A673 (cell line): ENCODE measurements around the gene DOCK8. TPM values are rescaled to one million over a fixed set of nuclear protein-coding genes. Genes with fewer than 3 reads are reported as not detected.

Experiments used
- BruUV-seq: library from RNA; stranded (reverse); fragments of 400-500 nt; replicated peaks from 2 replicates; lab custom pipeline; 2021; lab: Mats Ljungman, UMichigan
- CTCF ChIA-PET: fragments of 300-600 bp; sonication (Branson Sonifier 250); formaldehyde crosslinking; loops from one replicate; lab custom pipeline; 2022; ENCODE audit warnings: antibody characterized with exemption; lab: Charles Lee
- POLR2A ChIA-PET: fragments of 300-600 bp; sonication (Branson Sonifier 250); formaldehyde crosslinking; loops from one replicate; lab custom pipeline; 2022; ENCODE audit warnings: antibody characterized with exemption; ENCODE audit not compliant: low non-redundant PET; lab: Charles Lee
- DNase-seq: peaks from one replicate; pipeline ENCODE4 v3.0.0-alpha.2; 2015; ENCODE audit warnings: low spot score
- H3K27ac ChIP-seq: fragments of 200-600 bp; sonication (generic); 2 replicates; pipeline ENCODE4 v1.5.1; 2016; ENCODE audit warnings: mixed run types, low read depth, mild to moderate bottlenecking, mixed read lengths, antibody characterized with exemption, low read length; ENCODE audit not compliant: poor library complexity, severe bottlenecking
- H3K27me3 ChIP-seq: fragments of 200-600 bp; sonication (generic); replicated peaks from 2 replicates; pipeline ENCODE4 v1.6.1; 2017; ENCODE audit warnings: mixed run types, low read depth, mild to moderate bottlenecking, mixed read lengths, antibody characterized with exemption, low read length; ENCODE audit not compliant: insufficient read depth, poor library complexity
- H3K36me3 ChIP-seq: fragments of 200-600 bp; sonication (generic); 2 replicates; pipeline ENCODE4 v1.6.1; 2016; ENCODE audit warnings: mixed run types, mild to moderate bottlenecking, mixed read lengths, antibody characterized with exemption, low read length; ENCODE audit not compliant: insufficient read depth, poor library complexity, severe bottlenecking
- H3K4me1 ChIP-seq: fragments of 200-600 bp; sonication (generic); 2 replicates; pipeline ENCODE4 v1.6.1; 2017; ENCODE audit warnings: mixed run types, mild to moderate bottlenecking, mixed read lengths, antibody characterized with exemption, low read length; ENCODE audit not compliant: insufficient read depth, poor library complexity, severe bottlenecking
- H3K4me3 ChIP-seq: fragments of 200-600 bp; sonication (generic); 2 replicates; pipeline ENCODE4 v1.5.1; 2016; ENCODE audit warnings: low read depth, mixed run types, mild to moderate bottlenecking, mixed read lengths, low read length; ENCODE audit not compliant: poor library complexity, severe bottlenecking
- H3K9me3 ChIP-seq: fragments of 200-600 bp; sonication (generic); 2 replicates; pipeline ENCODE4 v1.6.1; 2016; ENCODE audit warnings: mixed run types, low read depth, mild to moderate bottlenecking, mixed read lengths, antibody characterized with exemption, low read length; ENCODE audit not compliant: poor library complexity, severe bottlenecking
- CTCF ChIP-seq: fragments of 300-800, 200-600 bp; sonication (generic); conservative IDR thresholded peaks from 2 replicates; pipeline ENCODE4 v1.5.1; 2017; ENCODE audit warnings: low read depth, mild to moderate bottlenecking, antibody characterized with exemption, low read length, moderate library complexity, mixed read lengths
- EZH2 ChIP-seq: fragments of 200-600 bp; sonication (generic); IDR thresholded peaks from 2 replicates; pipeline ENCODE4 v1.6.1; 2017; ENCODE audit warnings: borderline replicate concordance, low read depth, mild to moderate bottlenecking, mixed read lengths, antibody characterized with exemption, low read length; ENCODE audit not compliant: poor library complexity, severe bottlenecking
- intact Hi-C: fragments of 100-400 bp; cut with micrococcal nuclease; formaldehyde crosslinking; loops from one replicate; pipeline ENCODE4 v1.10.0; 2022; ENCODE audit not compliant: unreplicated experiment
- total RNA-seq: library from RNA; stranded (reverse); gene quantifications from 2 replicates; pipeline ENCODE4 v1.2.3, GENCODE V29; 2021

DOCK8 gene
- total RNA-seq, 1 experiment from 2014 or later: not detected

DNA sequence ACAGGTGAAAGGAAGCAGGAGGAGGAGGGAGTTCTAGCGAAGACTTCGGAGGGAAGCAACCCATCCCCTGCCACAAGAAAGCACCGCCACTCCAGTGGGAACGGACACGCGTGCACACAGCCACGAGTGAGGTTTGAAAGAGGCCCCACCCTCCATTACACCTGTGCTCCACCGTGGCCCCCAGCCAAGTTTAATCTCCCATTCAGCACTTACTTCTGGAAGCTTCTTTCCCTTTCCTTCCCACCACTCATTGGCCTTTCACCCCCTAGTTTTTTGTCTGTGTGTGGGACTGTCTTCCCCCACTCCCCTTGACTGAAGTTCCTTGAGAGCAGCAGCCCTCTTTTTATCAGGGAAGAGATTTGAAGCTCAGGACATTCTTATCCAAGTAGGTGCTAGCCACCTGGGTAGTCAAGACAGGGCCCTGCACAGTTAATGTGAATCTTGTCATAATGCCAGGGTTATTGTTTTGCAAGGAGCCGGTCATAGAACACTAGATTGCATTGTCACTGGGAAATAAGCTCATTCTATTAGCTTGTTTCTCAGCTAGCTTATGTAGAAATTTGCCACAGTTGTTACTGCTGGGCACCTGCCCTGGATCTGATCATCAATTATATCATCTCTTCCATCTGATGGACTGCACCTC, 256.0 kb downstream of the DOCK8 start:
- POLR2A ChIA-PET: no interaction called here
- intact Hi-C loops: no loop called here

GRCh38 chr9:471320-471719, 256.7 kb downstream of the DOCK8 start:
- no peaks in the 10 kb centered on the region for H3K4me1 ChIP-seq
- TF ChIP-seq CTCF (no peak), EZH2 (no peak)
- intact Hi-C loops: no loop called here
- no peaks in the 10 kb centered on the region for H3K27me3 ChIP-seq
- no peak overlapping the region for H3K4me3 ChIP-seq
- H3K36me3 ChIP-seq: no peaks in the 10 kb centered on the region
- POLR2A ChIA-PET: no interaction called here
- no peaks in the 10 kb centered on the region for H3K9me3 ChIP-seq
- no TSS peak for BruUV-seq
- no peak overlapping the region for H3K27ac ChIP-seq
- no peak for DNase-seq
- CTCF ChIA-PET: no interaction called here

More for the DNA sequence above, 256.0 kb downstream of the DOCK8 start:
- DNase-seq: no peak
- Histone ChIP-seq H3K4me3 (peak overlapping the region; percentile 47), H3K27ac (peak overlapping the region; percentile 39), H3K36me3 (no peaks in the 10 kb centered on the region), H3K27me3 (no peaks in the 10 kb centered on the region), H3K9me3 (no peaks in the 10 kb centered on the region), H3K4me1 (no peaks in the 10 kb centered on the region)
- BruUV-seq: no TSS peak
- CTCF ChIA-PET: no interaction called here
- TF ChIP-seq EZH2 (no peak), CTCF (no peak)

DNA sequence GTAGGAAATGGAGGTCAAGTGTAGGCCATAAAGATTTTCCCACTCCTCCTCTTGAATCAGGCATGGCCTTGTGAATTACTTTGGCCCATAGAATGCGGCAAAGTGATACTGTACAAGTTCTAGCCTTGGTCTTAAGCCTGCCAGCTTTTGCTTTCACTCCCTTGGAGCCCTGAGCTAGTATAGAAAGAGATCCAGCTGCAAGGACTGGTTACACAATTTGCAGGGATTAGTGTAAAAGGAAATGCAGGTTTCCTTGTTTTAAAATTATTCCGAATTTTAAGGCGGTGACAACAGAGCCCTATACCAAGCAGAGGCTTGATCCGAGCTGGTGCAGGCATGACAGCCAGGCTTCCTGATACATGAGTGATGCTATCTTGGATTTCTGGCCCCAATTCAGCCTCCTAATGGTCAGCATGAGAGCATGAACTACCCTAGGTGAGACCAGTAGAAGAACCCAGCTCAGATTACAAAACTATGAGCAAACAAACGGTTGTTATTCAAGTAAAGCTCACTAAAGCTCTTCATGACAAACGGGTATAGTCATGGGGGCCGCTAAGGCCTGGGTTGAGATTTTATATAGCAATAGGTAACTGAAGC, 257.9 kb downstream of the DOCK8 start:
- H3K9me3 ChIP-seq: no peaks in the 10 kb centered on the region
- intact Hi-C loops: no loop called here
- no peaks in the 10 kb centered on the region for H3K36me3 ChIP-seq
- TF ChIP-seq EZH2 (no peak), CTCF (no peak)
- ChIA-PET POLR2A (no interaction called here), CTCF (no interaction called here)
- no peak overlapping the region for H3K4me3 ChIP-seq
- no peaks in the 10 kb centered on the region for H3K4me1 ChIP-seq
- DNase-seq: no peak
- no TSS peak for BruUV-seq
- no peaks in the 10 kb centered on the region for H3K27me3 ChIP-seq
- H3K27ac ChIP-seq: no peak overlapping the region
